ENCODE measurements around the gene BTG1.

DNA sequence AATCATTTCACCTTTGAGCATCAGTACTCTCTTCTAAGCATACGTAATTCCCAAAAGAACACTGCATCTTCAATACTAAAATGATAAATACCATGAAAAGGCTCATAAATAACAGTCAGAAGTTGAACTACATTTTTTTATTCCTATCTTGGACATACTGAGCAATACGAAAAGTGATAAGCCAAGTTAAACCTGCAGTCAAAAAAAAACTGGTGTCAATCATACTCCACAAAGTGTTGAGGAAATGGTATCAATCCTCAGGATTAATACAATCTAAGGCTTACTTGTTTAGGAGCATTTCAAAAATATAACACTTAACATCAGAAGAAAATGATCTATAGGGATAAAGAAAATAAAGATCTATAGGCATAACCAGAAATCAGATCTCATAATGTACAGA lies 5.5 kb downstream of the BTG1 start:
- no peak for TF ChIP-seq CTBP1 (IDR thresholded peaks at IDR 0.05; ENCODE audit: borderline replicate concordance)
- no peak for TF ChIP-seq ELF4 (IDR thresholded peaks at IDR 0.05)
- no peak for TF ChIP-seq SUZ12 (IDR thresholded peaks at IDR 0.05)
- TF ChIP-seq SP1 (IDR thresholded peaks at IDR 0.05) = no peak
- no peak for TF ChIP-seq BHLHE40 (IDR thresholded peaks at IDR 0.05; ENCODE audit: borderline replicate concordance)
- TF ChIP-seq L3MBTL2 (conservative IDR thresholded peaks at IDR 0.05) = no peak

Data from HEK293T (cell line).